Measurements from ENCODE around the gene GNPAT.

Gene GNPAT

GRCh38 chr1:231219422-231220401, 21.3 kb upstream of the GNPAT start:
- DNase-seq (ENCODE audit: insufficient read length, low spot score) (no peak), FAIRE-seq (no peak)
- no peak for TF ChIP-seq POLR2AphosphoS5 (IDR thresholded peaks at IDR 0.05; ENCODE audit: low read depth, low read length)
- TF ChIP-seq SPI1 (IDR thresholded peaks at IDR 0.05; ENCODE audit: low read depth, low read length), result no peak
- TF ChIP-seq PAX5 (IDR thresholded peaks at IDR 0.05; ENCODE audit: insufficient read depth, low read length, severe bottlenecking), result no peak
- no peak for TF ChIP-seq POLR2A (IDR thresholded peaks at IDR 0.05; ENCODE audit: low read depth, low read length)
- TF ChIP-seq TAF1 (IDR thresholded peaks at IDR 0.05; ENCODE audit: low read depth, low read length), result no peak
- TF ChIP-seq POU2F2 (IDR thresholded peaks at IDR 0.05; ENCODE audit: low read depth, low read length), result no peak

- TF ChIP-seq POLR2AphosphoS5 (IDR thresholded peaks at IDR 0.05; ENCODE audit: low read depth, low read length) (no peak), SPI1 (IDR thresholded peaks at IDR 0.05; ENCODE audit: low read depth, low read length) (no peak), TAF1 (IDR thresholded peaks at IDR 0.05; ENCODE audit: low read depth, low read length) (no peak)
- DNase-seq (ENCODE audit: insufficient read length, low spot score), result no peak
- no peak for FAIRE-seq
Observed at GRCh38 chr1:231220801-231221200, 20.2 kb upstream of the GNPAT start.

- TF ChIP-seq SPI1 (IDR thresholded peaks at IDR 0.05; ENCODE audit: low read depth, low read length), result no peak
- no peak for TF ChIP-seq POLR2A (IDR thresholded peaks at IDR 0.05; ENCODE audit: low read depth, low read length)
- TF ChIP-seq POLR2AphosphoS5 (IDR thresholded peaks at IDR 0.05; ENCODE audit: low read depth, low read length), result no peak
- FAIRE-seq, result no peak
- no peak for DNase-seq (ENCODE audit: insufficient read length, low spot score)
Observed at GRCh38 chr1:231226156-231226555, 14.9 kb upstream of the GNPAT start.

- FAIRE-seq (no peak), DNase-seq (ENCODE audit: insufficient read length, low spot score) (no peak)
- no peak for TF ChIP-seq PAX5 (IDR thresholded peaks at IDR 0.05; ENCODE audit: insufficient read depth, low read length, severe bottlenecking)
- no peak for TF ChIP-seq POU2F2 (IDR thresholded peaks at IDR 0.05; ENCODE audit: low read depth, low read length)
- TF ChIP-seq POLR2AphosphoS5 (IDR thresholded peaks at IDR 0.05; ENCODE audit: low read depth, low read length), result no peak
- no peak for TF ChIP-seq POLR2A (IDR thresholded peaks at IDR 0.05; ENCODE audit: low read depth, low read length)
- no peak for TF ChIP-seq TAF1 (IDR thresholded peaks at IDR 0.05; ENCODE audit: low read depth, low read length)
- TF ChIP-seq SPI1 (IDR thresholded peaks at IDR 0.05; ENCODE audit: low read depth, low read length), result no peak
Observed at GRCh38 chr1:231231511-231231910, 9.5 kb upstream of the GNPAT start.

GRCh38 chr1:231232870-231233734, 7.9 kb upstream of the GNPAT start:
- FAIRE-seq, result no peak
- no peak for DNase-seq (ENCODE audit: insufficient read length, low spot score)
- no peak for TF ChIP-seq POLR2A (IDR thresholded peaks at IDR 0.05; ENCODE audit: low read depth, low read length)
- no peak for TF ChIP-seq PAX5 (IDR thresholded peaks at IDR 0.05; ENCODE audit: insufficient read depth, low read length, severe bottlenecking)
- no peak for TF ChIP-seq SPI1 (IDR thresholded peaks at IDR 0.05; ENCODE audit: low read depth, low read length)
- TF ChIP-seq TAF1 (IDR thresholded peaks at IDR 0.05; ENCODE audit: low read depth, low read length), result no peak

GRCh38 chr1:231233735-231234417, 7.1 kb upstream of the GNPAT start:
- no peak for TF ChIP-seq POU2F2 (IDR thresholded peaks at IDR 0.05; ENCODE audit: low read depth, low read length)
- no peak for TF ChIP-seq POLR2A (IDR thresholded peaks at IDR 0.05; ENCODE audit: low read depth, low read length)
- TF ChIP-seq PAX5 (IDR thresholded peaks at IDR 0.05; ENCODE audit: insufficient read depth, low read length, severe bottlenecking), result no peak
- no peak for TF ChIP-seq TAF1 (IDR thresholded peaks at IDR 0.05; ENCODE audit: low read depth, low read length)
- TF ChIP-seq SPI1 (IDR thresholded peaks at IDR 0.05; ENCODE audit: low read depth, low read length), result no peak
- no peak for TF ChIP-seq POLR2AphosphoS5 (IDR thresholded peaks at IDR 0.05; ENCODE audit: low read depth, low read length)
- DNase-seq (ENCODE audit: insufficient read length, low spot score) (no peak), FAIRE-seq (no peak)

GRCh38 chr1:231234506-231234905, 6.5 kb upstream of the GNPAT start:
- DNase-seq (ENCODE audit: insufficient read length, low spot score), result no peak
- no peak for FAIRE-seq
- TF ChIP-seq POLR2A (IDR thresholded peaks at IDR 0.05; ENCODE audit: low read depth, low read length) (no peak), PAX5 (IDR thresholded peaks at IDR 0.05; ENCODE audit: insufficient read depth, low read length, severe bottlenecking) (no peak), POU2F2 (IDR thresholded peaks at IDR 0.05; ENCODE audit: low read depth, low read length) (no peak), POLR2AphosphoS5 (IDR thresholded peaks at IDR 0.05; ENCODE audit: low read depth, low read length) (no peak), TAF1 (IDR thresholded peaks at IDR 0.05; ENCODE audit: low read depth, low read length) (no peak), SPI1 (IDR thresholded peaks at IDR 0.05; ENCODE audit: low read depth, low read length) (no peak)

- TF ChIP-seq POU2F2 (IDR thresholded peaks at IDR 0.05; ENCODE audit: low read depth, low read length) (no peak), PAX5 (IDR thresholded peaks at IDR 0.05; ENCODE audit: insufficient read depth, low read length, severe bottlenecking) (no peak), SPI1 (IDR thresholded peaks at IDR 0.05; ENCODE audit: low read depth, low read length) (no peak), TAF1 (IDR thresholded peaks at IDR 0.05; ENCODE audit: low read depth, low read length) (no peak), POLR2AphosphoS5 (IDR thresholded peaks at IDR 0.05; ENCODE audit: low read depth, low read length) (no peak), POLR2A (IDR thresholded peaks at IDR 0.05; ENCODE audit: low read depth, low read length) (no peak)
- no peak for DNase-seq (ENCODE audit: insufficient read length, low spot score)
- no peak for FAIRE-seq
Observed at GRCh38 chr1:231235526-231236207, 5.3 kb upstream of the GNPAT start.

All from GM12891 (cell line).